Activated CD8-positive, alpha-beta memory T cell treated with anti-CD3 and anti-CD28 coated beads, Interleukin-2, amount 50 U/mL, for 1 hour (primary cell): ENCODE measurements around the gene GNB1L.

Source experiments
- DNase-seq: peaks from one replicate; pipeline ENCODE4 v3.0.0-alpha.2; 2020; ENCODE audit errors: extremely low read depth

Gene GNB1L, protein sequence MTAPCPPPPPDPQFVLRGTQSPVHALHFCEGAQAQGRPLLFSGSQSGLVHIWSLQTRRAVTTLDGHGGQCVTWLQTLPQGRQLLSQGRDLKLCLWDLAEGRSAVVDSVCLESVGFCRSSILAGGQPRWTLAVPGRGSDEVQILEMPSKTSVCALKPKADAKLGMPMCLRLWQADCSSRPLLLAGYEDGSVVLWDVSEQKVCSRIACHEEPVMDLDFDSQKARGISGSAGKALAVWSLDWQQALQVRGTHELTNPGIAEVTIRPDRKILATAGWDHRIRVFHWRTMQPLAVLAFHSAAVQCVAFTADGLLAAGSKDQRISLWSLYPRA

DNA sequence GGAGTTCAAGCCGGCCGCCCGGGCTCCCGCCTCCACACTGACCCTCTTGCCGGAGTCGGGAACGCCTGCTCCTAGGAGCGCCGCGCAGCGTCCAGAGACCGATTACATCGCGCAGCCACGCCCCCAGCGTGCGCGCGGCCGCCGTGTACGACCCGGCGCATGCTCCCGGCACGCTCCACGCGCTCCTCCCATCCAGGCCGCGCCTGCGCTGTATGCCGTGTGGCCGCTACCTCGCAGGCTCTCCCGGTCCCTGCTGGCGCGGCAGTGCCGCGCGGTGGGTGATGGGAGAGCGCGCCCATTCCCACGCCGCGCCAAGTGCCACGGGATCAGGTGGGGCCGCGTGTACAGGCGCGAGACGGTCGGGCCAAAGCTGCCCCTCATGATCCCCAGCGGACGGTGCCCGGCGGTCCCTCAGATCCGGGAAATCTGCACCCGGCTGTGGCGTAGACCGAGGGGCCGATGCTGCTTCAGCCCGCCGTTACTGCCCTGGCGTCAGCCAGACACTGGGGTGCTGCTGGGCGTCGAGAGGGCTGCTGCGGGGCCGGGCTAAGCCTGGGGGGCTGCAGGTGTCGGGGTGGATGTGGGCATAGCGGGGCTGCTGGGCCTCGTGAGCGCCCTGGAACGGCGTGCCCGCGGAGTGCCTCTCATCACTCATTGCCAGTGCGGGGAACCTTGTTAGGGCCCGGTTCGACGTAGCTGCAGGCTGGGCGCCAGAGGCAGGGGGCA is at the start of gene GNB1L, which contains the start of gene RTL10:
Gene GNB1L (minus strand): TSS at position 97 of the 726 bp plus-strand sequence. CDS start 33,519 bp downstream, outside the sequence.
Gene RTL10 (minus strand): TSS at position 97 of the 726 bp plus-strand sequence. CDS start 2,613 bp downstream, outside the sequence.
- DNase-seq = peak; percentile 69

DNA sequence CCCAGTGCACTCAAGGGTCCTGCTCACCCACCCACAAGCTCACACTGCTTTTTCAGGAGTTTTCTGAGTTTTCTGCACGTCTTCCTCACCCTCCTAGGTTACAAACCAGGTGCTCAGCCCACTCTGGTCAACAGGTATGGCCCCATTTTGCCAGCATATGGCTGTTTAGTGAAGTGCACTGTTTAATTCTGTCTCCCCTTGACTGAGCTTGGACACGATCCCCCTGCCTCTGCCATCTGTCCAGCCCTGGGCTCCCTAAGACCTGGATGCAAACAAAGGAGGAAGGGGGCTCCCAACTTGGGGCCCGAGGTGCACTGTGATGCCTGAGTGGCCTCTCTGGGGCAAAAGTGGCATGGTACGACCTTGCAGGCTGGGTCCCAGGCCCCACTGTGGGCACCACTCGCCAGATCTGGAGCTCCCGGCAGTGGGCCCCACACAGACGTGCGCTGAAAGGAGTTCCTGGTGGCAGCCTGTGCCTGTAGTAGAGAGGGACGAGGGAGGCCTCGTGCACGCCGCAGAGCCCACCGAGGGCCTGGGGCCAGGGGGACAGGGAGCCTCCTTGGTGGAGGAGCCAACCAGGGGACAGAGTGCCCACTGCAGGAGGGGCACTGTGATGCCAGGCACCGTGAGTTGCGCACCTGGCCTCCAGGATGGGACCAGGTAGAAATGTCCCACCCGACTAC is 49.6 kb upstream of the GNB1L start:
- DNase-seq = no peak

DNA sequence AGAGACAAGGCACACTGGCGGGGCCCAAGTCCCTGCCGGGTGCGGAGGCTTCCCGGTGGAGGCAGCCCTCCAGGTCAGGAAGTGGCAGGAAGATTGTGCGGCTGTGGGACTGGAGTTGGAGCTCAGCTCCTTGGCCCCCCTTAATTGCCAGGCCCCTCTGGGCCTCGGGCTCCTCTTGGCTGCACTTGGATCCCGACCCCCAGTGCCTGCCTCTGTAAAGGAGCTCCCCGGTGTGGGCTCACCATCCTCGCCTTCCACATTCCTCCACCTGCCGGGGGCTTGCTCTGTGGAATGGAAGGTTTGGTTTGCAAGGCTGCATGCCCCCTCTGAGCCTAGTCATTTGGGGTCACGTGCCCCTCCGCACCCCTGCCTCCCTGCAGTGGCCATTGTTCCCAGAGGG is 48.8 kb upstream of the GNB1L start:
- DNase-seq = no peak

DNA sequence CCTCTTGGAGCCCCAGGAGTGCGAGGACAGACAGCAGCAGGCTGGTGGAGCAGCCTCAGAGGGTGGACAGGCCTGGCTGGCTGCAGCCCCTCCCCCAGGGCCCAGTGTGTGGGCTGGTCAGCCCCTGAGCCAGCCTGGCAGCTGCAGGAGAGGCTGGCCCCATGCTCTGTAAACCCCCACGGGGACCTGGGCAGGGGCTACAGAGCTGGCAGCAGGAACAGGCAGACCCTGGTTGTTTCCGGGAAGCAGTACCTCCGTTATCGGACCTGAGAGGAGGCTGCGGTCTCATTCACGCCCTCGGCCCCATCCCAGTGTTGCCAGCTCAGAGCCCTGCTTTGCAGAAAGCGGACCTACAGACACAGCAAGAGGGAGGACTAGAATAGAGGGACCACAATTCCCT is 48.4 kb upstream of the GNB1L start:
- DNase-seq = no peak

DNA sequence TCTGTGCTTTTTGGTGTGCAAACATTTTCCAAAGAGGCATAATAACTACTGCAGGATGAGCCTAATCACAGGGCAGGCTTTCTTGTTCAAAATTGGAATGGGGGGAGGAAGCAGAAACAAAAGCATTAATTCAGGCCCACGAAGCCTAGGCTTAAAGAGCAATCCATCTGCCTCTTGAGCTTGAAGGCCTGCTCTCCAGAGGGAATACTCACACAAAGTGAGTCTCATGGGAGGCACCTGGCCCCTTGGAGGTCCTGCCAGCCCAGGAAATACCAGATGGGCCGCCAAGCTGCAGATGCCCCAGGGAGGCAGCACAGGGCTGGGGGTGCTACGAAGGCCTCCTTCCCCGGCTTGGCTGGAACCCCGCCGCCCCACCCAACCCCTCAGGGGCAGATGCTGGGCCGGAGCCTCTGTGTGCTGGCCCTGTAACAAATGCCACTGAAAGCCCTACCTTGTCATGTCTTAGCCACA is 47.6 kb upstream of the GNB1L start:
- DNase-seq = no peak

DNA sequence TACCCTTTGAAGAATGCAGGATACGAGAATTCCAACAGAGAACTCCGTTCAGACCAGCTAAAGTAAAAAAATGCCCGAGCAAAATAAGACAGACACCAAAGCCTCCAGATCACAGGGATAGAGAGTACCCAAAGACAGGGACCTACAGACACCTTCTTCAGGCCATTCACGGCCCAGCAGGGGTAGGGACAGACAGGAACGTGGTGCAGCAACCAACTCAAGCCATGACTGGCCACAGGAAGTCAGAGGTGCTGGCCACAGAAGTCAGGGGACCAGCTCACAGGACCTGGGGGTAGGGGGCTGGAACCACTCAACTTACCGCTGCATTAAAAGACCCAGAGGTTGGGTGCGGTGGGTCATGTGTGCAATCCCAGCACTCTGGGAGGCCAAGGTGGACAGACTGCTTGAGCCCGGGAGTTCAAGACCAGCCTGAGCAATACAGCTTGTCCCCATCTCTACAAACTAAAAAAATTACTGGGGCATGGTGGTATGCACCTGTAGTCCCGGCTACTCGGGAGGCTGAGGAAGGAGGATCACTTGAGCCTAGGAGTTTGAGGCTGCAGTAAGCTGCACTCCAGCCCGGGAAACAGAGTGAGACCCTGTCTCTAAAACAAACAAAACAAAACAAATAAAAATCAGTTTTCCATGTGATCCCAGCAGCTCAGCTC is 47.0 kb upstream of the GNB1L start:
- no peak for DNase-seq

DNA sequence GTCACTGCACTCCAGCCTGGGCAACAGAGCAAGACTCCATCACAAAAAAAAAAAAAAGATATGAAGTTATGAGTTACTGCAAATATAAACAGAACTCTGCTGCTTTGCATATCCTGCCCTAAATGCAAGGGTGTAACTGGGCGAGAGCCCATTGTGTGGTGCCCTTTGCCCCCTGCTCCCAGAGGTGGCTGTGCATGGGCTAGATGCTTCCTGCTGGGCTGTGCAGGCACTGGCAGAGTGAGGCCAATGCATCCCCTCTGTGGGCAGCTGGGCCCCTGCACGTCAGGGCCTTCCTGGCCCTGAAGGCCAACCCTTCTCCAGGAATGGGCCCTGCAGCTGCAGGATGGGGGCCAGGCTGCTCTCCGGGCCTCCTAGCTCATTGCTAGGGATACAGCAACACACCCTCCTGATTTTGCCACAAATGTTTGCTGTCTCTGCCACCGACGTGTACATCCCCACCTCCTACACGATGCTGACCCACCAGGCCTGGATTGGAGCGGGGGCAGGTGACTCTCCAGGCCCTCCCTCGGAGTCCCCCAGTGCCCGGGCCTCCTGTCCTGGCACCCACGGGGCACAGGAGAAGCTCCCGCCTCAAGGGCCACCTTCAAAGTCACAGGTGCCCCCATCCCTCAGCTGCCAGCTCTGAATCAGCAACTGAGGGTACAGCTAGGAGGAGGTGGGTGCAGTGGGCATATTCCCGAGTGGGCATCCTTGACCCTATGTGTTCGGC is 46.2 kb upstream of the GNB1L start:
- no peak for DNase-seq

DNA sequence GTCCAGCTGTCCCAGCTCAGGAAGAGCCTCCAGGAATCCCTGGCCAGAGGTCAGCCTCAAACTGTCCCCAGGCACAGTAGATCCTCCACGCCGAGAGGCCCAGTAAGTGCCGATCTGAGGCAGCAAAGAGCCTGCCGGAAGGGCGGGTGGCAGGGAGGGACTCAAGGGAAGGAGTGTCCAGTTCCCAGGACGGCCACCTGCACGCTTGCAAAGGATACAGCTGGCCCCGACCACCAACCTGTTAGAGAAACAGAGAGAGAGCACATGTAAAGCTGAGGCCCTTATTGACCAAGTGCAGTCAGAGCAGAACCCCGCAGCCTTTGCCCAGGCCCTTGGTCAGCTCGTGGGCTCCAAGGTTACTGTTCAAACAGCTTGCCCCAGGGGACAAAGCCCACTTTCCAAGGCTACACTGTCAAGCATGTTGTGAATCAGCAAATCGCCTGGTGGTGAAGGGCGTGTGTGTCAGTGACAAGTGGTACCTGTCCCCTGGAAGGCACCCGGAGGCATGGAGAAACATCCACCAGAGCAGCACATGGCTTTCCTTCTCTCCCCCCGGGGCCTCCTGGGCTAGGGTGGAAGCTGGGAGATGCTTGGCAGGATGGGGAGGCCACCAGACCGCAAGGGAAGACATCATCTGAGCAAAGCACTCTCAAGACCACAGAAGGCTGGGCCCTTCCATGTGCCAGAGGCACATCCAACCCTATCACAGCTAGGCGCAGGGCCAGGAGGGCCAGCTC is 44.3 kb upstream of the GNB1L start:
- no peak for DNase-seq

DNA sequence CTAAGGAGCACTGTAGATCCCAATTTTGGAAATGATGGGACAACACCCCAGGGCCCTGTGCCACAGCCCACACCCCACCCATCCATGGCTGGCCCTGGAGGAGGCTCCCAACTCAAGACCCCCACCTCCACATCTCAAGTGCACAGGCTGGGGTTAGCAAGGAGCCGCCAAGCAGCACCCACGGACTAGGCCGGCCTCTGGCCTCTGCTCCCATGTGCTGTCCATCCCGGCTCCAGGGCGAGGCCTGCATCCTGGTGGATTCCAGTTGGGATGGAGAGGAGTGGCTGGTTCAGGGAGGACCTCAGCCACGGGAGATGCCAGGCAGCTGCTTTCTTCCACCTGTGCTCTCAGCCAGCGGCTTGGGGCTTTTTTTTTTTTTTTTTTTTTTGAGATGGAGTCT is 43.5 kb upstream of the GNB1L start:
- no peak for DNase-seq

DNA sequence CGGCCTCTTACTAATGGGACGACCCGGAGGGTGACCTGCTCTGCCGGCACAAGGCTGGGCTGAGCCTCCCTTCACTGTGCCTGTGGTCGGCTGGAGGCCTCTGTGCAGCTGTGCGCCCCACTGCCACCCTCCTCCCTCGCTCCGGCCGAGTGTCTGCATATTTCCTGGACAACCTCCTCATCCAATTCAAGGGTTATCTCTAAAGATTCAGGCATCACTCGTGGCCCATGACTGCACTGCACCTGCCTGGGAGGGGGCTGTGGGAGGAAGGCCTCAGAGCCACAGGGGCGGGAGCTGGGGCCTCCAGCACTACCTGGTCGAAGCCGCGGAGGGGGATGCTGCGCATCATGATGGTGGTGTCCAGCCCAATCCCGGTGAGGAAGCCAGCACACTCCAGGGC is 43.1 kb upstream of the GNB1L start:
- no peak for DNase-seq

DNA sequence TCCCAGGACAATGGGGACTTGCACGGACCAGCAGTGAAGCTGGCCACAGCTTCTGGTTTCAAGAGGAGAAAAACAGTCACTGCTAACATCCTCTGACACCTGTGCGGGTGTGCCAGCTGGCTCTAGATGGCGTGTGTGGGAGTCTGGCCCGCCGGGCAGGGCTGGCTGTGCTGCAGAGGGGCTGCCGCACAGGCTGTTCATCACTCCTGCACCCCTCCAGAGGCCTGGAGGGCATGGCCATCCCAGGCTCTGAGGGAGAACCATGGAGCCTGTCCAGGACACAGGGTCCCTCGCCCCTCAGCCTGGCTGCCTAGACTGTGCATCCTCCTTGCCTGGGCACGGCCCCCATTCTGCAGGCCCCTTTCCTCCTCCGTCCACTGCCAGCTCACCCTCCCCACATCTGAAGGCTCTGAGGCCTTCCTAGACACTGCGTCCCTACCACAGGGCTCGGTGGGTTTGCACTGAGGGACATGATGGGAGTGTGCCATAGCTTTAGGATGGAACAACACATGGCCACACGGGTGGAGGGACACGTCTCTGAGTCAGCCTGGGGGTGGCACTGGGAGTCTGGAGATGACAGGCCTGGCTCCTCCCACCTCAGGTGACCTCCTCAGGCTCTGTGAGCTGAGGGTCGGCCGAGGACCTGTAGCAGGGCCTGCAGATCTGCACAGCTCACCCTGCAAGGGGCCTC is 42.1 kb upstream of the GNB1L start:
- DNase-seq = no peak

DNA sequence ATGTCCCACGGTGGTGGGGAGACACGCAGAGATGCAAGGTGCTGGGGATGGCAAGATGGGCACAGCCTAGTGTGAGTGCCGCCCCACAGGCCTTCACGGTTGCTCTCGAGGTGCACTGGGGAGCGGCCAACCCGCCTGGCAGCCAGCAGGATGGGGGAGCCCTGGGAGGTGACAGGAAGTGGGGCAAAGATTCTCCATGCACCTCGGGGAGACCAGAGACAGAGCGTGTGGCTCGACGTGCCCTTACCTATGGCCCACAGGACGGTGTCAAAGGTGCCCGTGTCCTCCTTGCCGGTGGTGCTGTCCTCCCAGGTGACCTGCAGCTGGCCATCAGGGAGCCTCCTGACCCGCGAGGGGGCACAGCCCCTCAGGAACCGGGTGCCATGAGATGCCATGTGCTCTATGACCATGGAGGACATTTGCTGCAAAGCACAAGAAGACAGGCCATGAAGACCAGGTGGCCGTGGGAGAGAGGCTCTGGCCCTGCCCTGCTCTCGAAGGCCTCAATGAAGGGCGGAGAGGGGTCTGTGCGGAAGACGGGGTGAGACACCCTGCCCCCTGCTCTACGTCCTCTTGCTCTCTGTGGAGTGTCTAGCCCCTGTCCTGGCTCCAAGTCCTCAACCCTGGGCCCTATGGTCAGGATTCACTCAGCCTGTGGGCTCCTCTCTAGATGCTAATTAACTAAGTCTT is 40.6 kb upstream of the GNB1L start:
- no peak for DNase-seq

DNA sequence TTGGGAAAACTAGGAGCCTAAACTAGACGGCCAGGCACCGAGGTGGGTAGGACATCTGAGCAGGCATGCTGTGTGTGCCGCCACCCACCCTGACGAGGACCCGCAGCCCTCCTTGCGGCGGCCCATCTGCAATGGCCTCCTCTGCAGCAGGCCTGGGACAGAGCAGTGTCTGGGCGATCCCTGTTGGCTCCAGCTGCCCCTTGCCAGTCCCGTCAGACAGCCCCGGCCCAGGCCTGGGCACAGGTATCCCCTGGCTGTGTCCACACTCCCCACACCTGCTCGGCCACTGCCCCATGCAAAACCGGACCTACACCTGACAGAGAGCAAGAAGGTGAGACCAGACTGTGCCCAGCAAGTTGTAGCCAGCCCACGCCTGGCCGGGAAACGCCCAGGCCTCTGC is 38.7 kb upstream of the GNB1L start:
- DNase-seq = no peak

DNA sequence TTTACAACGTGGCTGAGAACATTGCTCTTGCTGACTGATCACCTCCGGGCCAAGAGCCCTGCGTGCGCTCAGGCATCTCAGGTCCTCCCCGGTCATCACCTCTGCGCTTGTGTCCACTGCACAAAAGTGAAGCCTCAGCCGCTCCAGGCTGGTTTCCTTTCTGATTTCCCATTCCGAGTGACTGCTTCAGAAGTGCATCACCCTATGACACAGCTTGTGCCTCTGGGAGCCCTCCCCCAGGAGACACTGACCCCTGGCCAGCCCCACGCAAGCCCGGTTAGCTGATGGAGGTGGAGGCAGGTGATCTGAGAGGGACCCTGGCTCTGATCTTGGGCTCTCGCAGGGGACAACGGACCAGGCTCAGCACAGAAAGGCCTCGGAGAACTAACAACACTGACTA is 38.3 kb upstream of the GNB1L start:
- no peak for DNase-seq

DNA sequence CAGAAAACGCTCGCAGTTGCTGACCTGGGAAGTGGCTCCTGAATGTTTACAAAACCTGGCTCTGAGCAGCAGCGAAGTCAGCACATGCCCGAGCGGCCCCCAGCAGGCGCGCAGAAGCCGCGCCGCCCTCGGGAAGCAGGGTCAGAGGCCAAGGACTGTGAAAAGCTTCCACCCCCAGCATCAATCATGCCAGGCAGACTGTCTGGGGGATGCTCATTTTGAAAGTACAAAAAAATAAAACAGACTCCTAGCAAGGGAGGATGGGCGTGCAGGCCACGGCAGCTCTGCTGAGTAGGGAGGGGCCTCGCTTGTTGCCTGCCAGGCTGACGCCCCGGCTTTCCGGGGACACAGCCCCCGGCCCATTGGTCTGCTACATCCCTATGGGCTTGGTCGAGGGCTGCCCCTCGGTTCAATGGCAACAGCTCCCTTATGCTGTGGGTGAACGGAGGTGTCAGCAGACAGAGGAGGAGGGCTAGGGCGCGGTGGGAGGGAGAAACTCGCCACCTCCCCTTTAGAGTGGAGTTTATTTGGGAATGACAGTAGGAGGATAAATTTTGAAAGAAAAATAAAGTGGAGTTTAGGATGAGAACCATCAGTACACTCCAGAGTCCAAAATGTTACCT is 37.7 kb upstream of the GNB1L start:
- no peak for DNase-seq

DNA sequence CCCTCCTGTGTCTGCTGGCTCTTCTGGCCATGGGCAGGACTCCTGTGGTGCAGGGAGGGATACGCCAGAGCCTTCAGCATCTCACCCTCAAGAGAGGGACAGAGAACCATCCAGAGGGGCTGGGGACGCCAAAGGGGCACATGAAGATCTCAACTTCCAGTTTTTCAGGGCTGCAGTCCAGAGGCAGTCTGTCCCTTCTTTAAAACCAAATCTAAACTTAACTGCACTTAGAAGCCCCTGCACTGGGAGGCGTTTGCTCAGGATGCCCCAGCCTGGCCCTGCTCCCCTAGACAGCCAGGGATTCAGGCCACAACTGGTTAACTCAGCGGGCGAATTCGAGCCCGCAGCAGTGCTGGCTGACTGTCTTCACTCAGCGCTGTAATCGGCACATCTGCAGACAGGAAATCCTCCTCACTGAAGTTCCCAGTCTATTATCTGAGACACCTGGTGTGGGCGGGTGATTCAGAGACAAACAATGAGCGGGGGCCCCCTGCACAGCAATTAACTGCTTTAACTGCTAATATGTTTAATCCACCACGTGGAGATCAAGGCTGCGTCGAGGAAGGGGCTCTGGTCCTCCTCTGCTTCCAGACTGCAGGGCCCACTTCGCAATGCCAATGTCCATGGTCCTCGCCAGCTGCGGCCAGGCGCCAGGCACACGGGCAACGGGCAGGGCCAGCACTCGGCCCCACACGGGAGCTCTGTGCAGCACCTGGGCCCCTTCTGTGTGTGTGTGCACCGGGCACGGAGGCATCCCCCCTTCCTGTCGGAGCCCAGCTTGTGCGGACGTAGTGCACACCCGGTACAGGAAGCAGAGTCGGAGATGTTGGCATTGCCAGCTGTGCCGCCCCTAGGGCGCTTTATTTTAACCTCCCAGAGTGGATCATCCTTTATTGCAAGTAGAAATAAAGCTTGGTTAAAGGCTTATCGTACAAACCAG is 36.9 kb upstream of the GNB1L start:
- peak; percentile 66 for DNase-seq

DNA sequence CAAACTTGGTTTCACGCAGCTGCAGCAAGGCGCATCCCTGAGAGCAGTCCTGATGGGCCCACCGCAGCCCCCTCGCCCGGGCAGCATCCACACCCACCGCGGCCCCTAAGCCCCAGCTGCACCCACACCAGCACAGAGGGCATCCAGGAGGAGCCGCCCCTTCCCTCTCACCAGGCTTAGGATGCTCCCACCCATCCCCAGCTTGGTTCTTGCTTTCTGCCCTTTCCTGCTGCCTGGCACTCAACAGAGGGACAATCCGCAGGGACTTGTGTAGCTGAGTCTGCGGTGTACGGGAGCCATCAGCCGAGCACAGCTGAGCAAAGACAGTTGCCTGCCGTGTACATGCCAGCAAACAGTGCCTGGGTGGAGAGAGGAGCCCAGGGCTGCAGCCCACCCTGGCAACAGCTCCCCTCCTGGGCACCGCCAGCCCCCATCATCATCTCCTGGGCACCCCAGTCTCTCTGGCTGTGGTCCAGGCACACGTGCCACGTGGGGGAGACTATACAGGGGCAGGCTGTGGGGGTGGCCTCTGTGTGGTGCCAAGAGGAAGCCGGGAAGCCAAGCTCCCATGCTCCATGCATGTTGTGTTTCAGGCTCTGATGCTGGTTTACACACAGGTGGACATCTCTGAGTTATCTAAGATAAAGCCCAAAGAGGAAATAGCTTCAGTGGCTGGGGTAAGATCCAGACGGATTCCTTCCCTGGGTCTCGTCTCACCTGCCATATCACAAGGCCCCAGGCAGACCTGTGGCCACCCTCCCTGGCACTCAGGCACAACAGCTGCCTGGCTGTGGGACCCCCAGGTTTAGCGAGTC is 36.0 kb upstream of the GNB1L start:
- DNase-seq = no peak
